Measurements from ENCODE around the gene ZBTB45.

- TF ChIP-seq POLR2A (IDR thresholded peaks at IDR 0.05; ENCODE audit: low read depth, low read length) (no peak), CTCF (IDR thresholded peaks at IDR 0.05; ENCODE audit: extremely low read depth in 1 of 2, insufficient read depth in 1 of 2, low read depth in 1 of 2, low read length in 2 of 2) (no peak), EZH2 (IDR thresholded peaks at IDR 0.05; ENCODE audit: borderline replicate concordance, low read depth, low read length, severe bottlenecking) (no peak), POLR2AphosphoS5 (IDR thresholded peaks at IDR 0.05; ENCODE audit: insufficient read depth, low read depth, low read length) (no peak), MYC (IDR thresholded peaks at IDR 0.05; ENCODE audit: low read depth, low read length) (no peak), JUN (IDR thresholded peaks at IDR 0.05; ENCODE audit: borderline replicate concordance, insufficient read depth, insufficient read length, low read depth) (no peak), FOS (IDR thresholded peaks at IDR 0.05; ENCODE audit: borderline replicate concordance, insufficient read depth, low read length) (no peak)
Measured at GRCh38 chr19:58560921-58561320, 41.3 kb upstream of the ZBTB45 start.
